GM12878 (cell line): Measurements from ENCODE around the gene TIE1. TPM values are rescaled to one million over a fixed set of nuclear protein-coding genes. Genes with fewer than 3 reads are reported as not detected.

Experiments
- ATAC-seq: fragments of 200-7000 bp; cut with Tn5 transposase; 3 replicates; pipeline ENCODE4 v1.9.1; 2020; ENCODE audit warnings: mild to moderate bottlenecking, moderate library complexity
- BruUV-seq: library from RNA; stranded (reverse); fragments of 400-500 nt; replicated peaks from 2 replicates; lab custom pipeline; 2021; lab: Mats Ljungman, UMichigan
- CTCF ChIA-PET: fragments of 300-600 bp; sonication (Branson Sonifier 250); formaldehyde crosslinking; extraction: SDS; loops from one replicate; lab custom pipeline; 2021; ENCODE audit warnings: inconsistent platforms; lab: Yijun Ruan, JAX
- POLR2A ChIA-PET: fragments of 350-600 bp; formaldehyde crosslinking; extraction: SDS; loops from one replicate; lab custom pipeline; 2021; ENCODE audit warnings: inconsistent platforms; lab: Charles Lee
- RAD21 ChIA-PET: fragments of 300-600 bp; sonication (Branson Sonifier 250); formaldehyde crosslinking; loops from one replicate; lab custom pipeline; 2023; ENCODE audit warnings: antibody characterized with exemption; ENCODE audit not compliant: unreplicated experiment; lab: Charles Lee
- SMC1A ChIA-PET: fragments of 300-600 bp; sonication (Branson Sonifier 250); formaldehyde crosslinking; loops from one replicate; lab custom pipeline; 2023; ENCODE audit not compliant: unreplicated experiment, uncharacterized antibody; lab: Charles Lee
- DNase-seq: peaks from one replicate; pipeline ENCODE4 v3.0.0-alpha.2; 2011; ENCODE audit warnings: low read depth, low spot score
- FAIRE-seq: peaks from 3 replicates; lab custom pipeline; 2011; peaks lifted over from hg19 to GRCh38; lab: Jason Lieb, UNC
- H2AFZ ChIP-seq: 2 replicates; pipeline ENCODE4 v1.6.0; 2011; ENCODE audit warnings: low read depth, low read length, control low read depth; ENCODE audit not compliant: control insufficient read depth
- H3K27ac ChIP-seq: 2 replicates; pipeline ENCODE4 v1.5.1; 2011; ENCODE audit warnings: control low read depth; ENCODE audit not compliant: control insufficient read depth, insufficient read depth
- H3K27me3 ChIP-seq, 2 experiments: replicated peaks in 1 of 2; 2 replicates each; pipeline versions ENCODE4 v1.6.0 to v1.6.1; 2011; ENCODE audit warnings: low read length in 1 of 2; ENCODE audit not compliant: control insufficient read depth in 2 of 2, insufficient read depth in 2 of 2
- H3K36me3 ChIP-seq, 2 experiments: 2 replicates each; pipeline ENCODE4 v1.5.1; 2011; ENCODE audit warnings: low read length in 1 of 2; ENCODE audit not compliant: control insufficient read depth in 2 of 2, insufficient read depth in 2 of 2
- H3K4me1 ChIP-seq: 2 replicates; pipeline ENCODE4 v1.6.1; 2011; ENCODE audit warnings: mild to moderate bottlenecking, low read length, moderate library complexity, mixed read lengths; ENCODE audit not compliant: control insufficient read depth, insufficient read depth
- H3K4me2 ChIP-seq: 2 replicates; pipeline ENCODE4 v1.6.0; 2011; ENCODE audit warnings: control low read depth; ENCODE audit not compliant: control insufficient read depth, insufficient read depth
- H3K4me3 ChIP-seq: fragments of 200-600 bp; sonication (generic); 2 replicates; pipeline ENCODE4 v1.5.1; 2016
- H3K79me2 ChIP-seq: 2 replicates; pipeline ENCODE4 v1.6.0; 2011; ENCODE audit warnings: low read length; ENCODE audit not compliant: control insufficient read depth, insufficient read depth
- H3K9ac ChIP-seq: 2 replicates; pipeline ENCODE4 v1.8.0; 2011; ENCODE audit warnings: low read length, control low read depth, mixed read lengths; ENCODE audit not compliant: control insufficient read depth, insufficient read depth
- H3K9me3 ChIP-seq: replicated peaks from 3 replicates; pipeline ENCODE4 v1.5.1; 2011; ENCODE audit warnings: mild to moderate bottlenecking, low read length; ENCODE audit not compliant: control insufficient read depth, insufficient read depth
- H4K20me1 ChIP-seq: 2 replicates; pipeline ENCODE4 v1.6.0; 2011; ENCODE audit not compliant: control insufficient read depth, insufficient read depth
- E2F4 ChIP-seq: IDR thresholded peaks from 2 replicates; pipeline ENCODE4 v1.6.1; 2012; ENCODE audit warnings: low read depth, low read length, improper control_type of control experiment
- E4F1 ChIP-seq: fragments of 450-650 bp; IDR thresholded peaks from 2 replicates; pipeline ENCODE4 v1.6.1; 2018; ENCODE audit warnings: borderline replicate concordance, mild to moderate bottlenecking; ENCODE audit not compliant: partially characterized antibody
- KDM1A ChIP-seq: fragments of 200-600 bp; sonication (generic); IDR thresholded peaks from 2 replicates; pipeline ENCODE4 v1.6.1; 2016; ENCODE audit warnings: borderline replicate concordance
- PRDM15 ChIP-seq: fragments of 450-650 bp; formaldehyde crosslinking; IDR thresholded peaks from 2 replicates; pipeline ENCODE4 v1.4.0; 2020; ENCODE audit warnings: mild to moderate bottlenecking, moderate library complexity
- SMC3 ChIP-seq: IDR thresholded peaks from 2 replicates; pipeline ENCODE4 v1.6.1; 2011; ENCODE audit warnings: low read length, improper control_type of control experiment, borderline replicate concordance
- SP1 ChIP-seq: IDR thresholded peaks from one replicate; pipeline ENCODE4 v1.6.1; 2011; ENCODE audit warnings: low read depth, low read length
- WGBS: methylation state at CpG from one replicate; pipeline ENCODE4 v1.1.6; 2016; ENCODE audit warnings: low lambda C conversion rate; ENCODE audit not compliant: insufficient replicate concordance, insufficient coverage; ENCODE audit errors: missing lambda C conversion rate; 5-methylcytosine and 5-hydroxymethylcytosine counted together
- in situ Hi-C: fragments of 300-500 bp; cut with MboI; formaldehyde crosslinking; loops from 9 replicates; pipeline ENCODE4 v1.14.3; 2018; ENCODE audit warnings: mixed read lengths
- intact Hi-C: fragments of 100-400 bp; cut with micrococcal nuclease; formaldehyde crosslinking; loops from one replicate; pipeline ENCODE4 v1.14.2; 2022; ENCODE audit not compliant: unreplicated experiment
- polyA plus RNA-seq, 11 experiments: library from polyadenylated mRNA; depleted of rRNA in 4 of 11; unstranded in 6 of 11; stranded (reverse) in 5 of 11; fragments of >200 nt; fragmentation: Nextera tagmentation in 4 of 11; fragmentation: Illumina TruSeq in 1 of 11; extraction: Ambion mirVana in 4 of 11; extraction: Trizol in 1 of 11; gene quantifications; 1 replicate in 1 of 11; 2 replicates in 10 of 11; pipeline versions ENCODE4 v1.2.1 to v1.2.3, GENCODE V29; 2011 to 2016; ENCODE audit warnings: inconsistent platforms in 2 of 11, missing spikeins in 2 of 11, low read depth in 1 of 11
- total RNA-seq, 4 experiments: library from RNA; depleted of rRNA in 3 of 4; stranded (reverse); fragments of >200 nt in 3 of 4; fragmentation: Illumina TruSeq in 1 of 4; extraction: Trizol in 1 of 4; gene quantifications; 2 replicates each; pipeline versions ENCODE4 v1.2.1 to v1.2.3, GENCODE V29; 2013 to 2021
- TF ChIP-seq, protein P1 (sequence below): fragments of 450-650 bp; IDR thresholded peaks from 2 replicates; pipeline ENCODE4 v1.6.1; 2014; ENCODE audit warnings: mild to moderate bottlenecking
- TF ChIP-seq, protein P2 (sequence below): IDR thresholded peaks from 2 replicates; pipeline ENCODE4 v1.6.1; 2012; ENCODE audit warnings: low read depth, low read length, improper control_type of control experiment

Gene TIE1
- total and polyA plus RNA-seq, 10 of the 15 experiments (the other 5 are each of a cell fraction or from before 2014, with no cell fraction given) = 0.26 to 3.9 (median 1.3) TPM

- BruUV-seq = no TSS peak
- H3K9me3 ChIP-seq = no peaks in the 10 kb centered on the region
- DNase-seq = no peak
- H3K36me3 ChIP-seq = no peaks in the 10 kb centered on the region
- no peaks in the 10 kb centered on the region for H3K27me3 ChIP-seq
- 19% methylated on average over 7 of the region's 7 CpGs for WGBS
- H3K4me1 ChIP-seq = no peaks in the 10 kb centered on the region
- H3K27ac ChIP-seq = no peak overlapping the region
- no peak overlapping the region for H3K4me3 ChIP-seq
- no peak for FAIRE-seq
- TF ChIP-seq PRDM15 (CRISPR knock-in tag) (no peak), E2F4 (no peak), SMC3 (no peak), SP1 (no peak), KDM1A (no peak), E4F1 (no peak)
- TF ChIP-seq, protein P1, sequence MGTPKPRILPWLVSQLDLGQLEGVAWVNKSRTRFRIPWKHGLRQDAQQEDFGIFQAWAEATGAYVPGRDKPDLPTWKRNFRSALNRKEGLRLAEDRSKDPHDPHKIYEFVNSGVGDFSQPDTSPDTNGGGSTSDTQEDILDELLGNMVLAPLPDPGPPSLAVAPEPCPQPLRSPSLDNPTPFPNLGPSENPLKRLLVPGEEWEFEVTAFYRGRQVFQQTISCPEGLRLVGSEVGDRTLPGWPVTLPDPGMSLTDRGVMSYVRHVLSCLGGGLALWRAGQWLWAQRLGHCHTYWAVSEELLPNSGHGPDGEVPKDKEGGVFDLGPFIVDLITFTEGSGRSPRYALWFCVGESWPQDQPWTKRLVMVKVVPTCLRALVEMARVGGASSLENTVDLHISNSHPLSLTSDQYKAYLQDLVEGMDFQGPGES = no peak
- TF ChIP-seq, protein P2, sequence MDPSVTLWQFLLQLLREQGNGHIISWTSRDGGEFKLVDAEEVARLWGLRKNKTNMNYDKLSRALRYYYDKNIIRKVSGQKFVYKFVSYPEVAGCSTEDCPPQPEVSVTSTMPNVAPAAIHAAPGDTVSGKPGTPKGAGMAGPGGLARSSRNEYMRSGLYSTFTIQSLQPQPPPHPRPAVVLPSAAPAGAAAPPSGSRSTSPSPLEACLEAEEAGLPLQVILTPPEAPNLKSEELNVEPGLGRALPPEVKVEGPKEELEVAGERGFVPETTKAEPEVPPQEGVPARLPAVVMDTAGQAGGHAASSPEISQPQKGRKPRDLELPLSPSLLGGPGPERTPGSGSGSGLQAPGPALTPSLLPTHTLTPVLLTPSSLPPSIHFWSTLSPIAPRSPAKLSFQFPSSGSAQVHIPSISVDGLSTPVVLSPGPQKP = no peak
- TF ChIP-seq, all 136 proteins: peak for 0
- no peak overlapping the region for H2AFZ ChIP-seq
- H4K20me1 ChIP-seq = no peaks in the 10 kb centered on the region
- in situ Hi-C loops = no loop called here
- H3K79me2 ChIP-seq = no peaks in the 10 kb centered on the region
- ATAC-seq = no peak
- intact Hi-C loops = no loop called here
- ChIA-PET RAD21 (interaction anchor here (0.6 to 1.2 kb wide), 3 partner anchors 63 to 331 kb away, joined by 3 read pairs; no protein-coding TSS in a partner anchor), POLR2A (no interaction called here), SMC1A (interaction anchor here (0.7 to 1.2 kb wide), 5 partner anchors 17 to 72 kb away, joined by 3 to 4 read pairs (median 3); partner anchors contain the start of gene C1orf210), CTCF (interaction anchor here (0.6 to 1.2 kb wide), 3 partner anchors 64 to 151 kb away, joined by 3 to 4 read pairs (median 3); partner anchors contain the start of gene HYI)
- no peak overlapping the region for H3K9ac ChIP-seq
- H3K4me2 ChIP-seq = no peak overlapping the region
Observed at GRCh38 chr1:43302721-43303470, 2.1 kb downstream of the TIE1 start.
